Gastrocnemius medialis (tissue), 4 donors: ENCODE results near the gene EAPP. TPM values are rescaled to one million over a fixed set of nuclear protein-coding genes. Genes with fewer than 3 reads are reported as not detected.

Experiments
- ATAC-seq, 2 donors: fragments of 150-250 bp; one replicate each; pipeline ENCODE4 v1.9.1; 2016
- DNase-seq, 2 donors: peaks; one replicate each; pipeline ENCODE4 v3.0.0-alpha.2; 2019
- H3K27ac ChIP-seq, 4 donors: fragments of 200-600 bp; sonication (generic); 1 replicate in 1 of 4; 2 replicates in 3 of 4; pipeline ENCODE4 v1.5.1; 2016 to 2018; ENCODE audit warnings: mild to moderate bottlenecking in 2 of 4, moderate library complexity in 1 of 4
- H3K27me3 ChIP-seq, 3 donors: fragments of 200-600 bp; sonication (generic) in 2 of 3; 1 replicate in 1 of 3; 2 replicates in 2 of 3; pipeline versions ENCODE4 v1.5.1 to v1.6.0; 2016 to 2019; ENCODE audit warnings: mild to moderate bottlenecking in 1 of 3, moderate library complexity in 1 of 3
- H3K36me3 ChIP-seq, 2 donors: fragments of 200-600 bp; sonication (generic) in 1 of 2; one replicate each; pipeline ENCODE4 v1.5.1; 2017 to 2018
- H3K4me1 ChIP-seq, 2 donors: fragments of 200-600 bp; sonication (generic) in 1 of 2; one replicate each; pipeline ENCODE4 v1.5.1; 2016 to 2017; ENCODE audit warnings: mild to moderate bottlenecking in 2 of 2
- H3K4me3 ChIP-seq, 4 donors: fragments of 200-600 bp; sonication (generic) in 3 of 4; 1 replicate in 1 of 4; 2 replicates in 3 of 4; pipeline ENCODE4 v1.5.1; 2016 to 2019; ENCODE audit warnings: mild to moderate bottlenecking in 2 of 4
- H3K9me3 ChIP-seq, 3 donors: fragments of 200-600 bp; sonication (generic) in 2 of 3; 1 replicate in 1 of 3; 2 replicates in 2 of 3; pipeline ENCODE4 v1.5.1; 2016 to 2019
- POLR2A ChIP-seq, 2 donors: fragments of 450-650 bp; IDR thresholded peaks; one replicate each; pipeline ENCODE4 v1.6.1; 2017; ENCODE audit warnings: antibody characterized with exemption in 2 of 2, mild to moderate bottlenecking in 2 of 2, moderate library complexity in 2 of 2
- in situ Hi-C, 4 donors: fragments of 200-750 bp; cut with MboI; loops; one replicate each; pipeline versions ENCODE4 v1.15.0 to v1.8.0; 2017; ENCODE audit warnings: low sequenced_read_pairs in 4 of 4
- intact Hi-C: fragments of 100-400 bp; cut with DNase I; formaldehyde crosslinking; loops from one replicate; pipeline ENCODE4 v1.15.1; 2023; ENCODE audit warnings: low total_unique reads
- total RNA-seq, 4 donors: library from RNA; depleted of rRNA; stranded (reverse); fragments of >200 nt; gene quantifications; one replicate each; pipeline versions ENCODE4 v1.1.0 to v1.2.3, GENCODE V29; 2016
- TF ChIP-seq, protein P1 (sequence below), 5 experiments: fragments of 450-650 bp in 3 of 5; fragments of 200-600 bp in 2 of 5; sonication (generic) in 2 of 5; IDR thresholded peaks in 4 of 5; conservative IDR thresholded peaks in 1 of 5; 1 replicate in 4 of 5; 2 replicates in 1 of 5; pipeline ENCODE4 v1.5.1; 2016 to 2019; ENCODE audit warnings: antibody characterized with exemption in 5 of 5, mild to moderate bottlenecking in 3 of 5, moderate library complexity in 3 of 5

The EAPP gene
- total RNA-seq, 4 donors from 2014 or later: 25.6 to 35.7 (median 28.0) TPM

DNA sequence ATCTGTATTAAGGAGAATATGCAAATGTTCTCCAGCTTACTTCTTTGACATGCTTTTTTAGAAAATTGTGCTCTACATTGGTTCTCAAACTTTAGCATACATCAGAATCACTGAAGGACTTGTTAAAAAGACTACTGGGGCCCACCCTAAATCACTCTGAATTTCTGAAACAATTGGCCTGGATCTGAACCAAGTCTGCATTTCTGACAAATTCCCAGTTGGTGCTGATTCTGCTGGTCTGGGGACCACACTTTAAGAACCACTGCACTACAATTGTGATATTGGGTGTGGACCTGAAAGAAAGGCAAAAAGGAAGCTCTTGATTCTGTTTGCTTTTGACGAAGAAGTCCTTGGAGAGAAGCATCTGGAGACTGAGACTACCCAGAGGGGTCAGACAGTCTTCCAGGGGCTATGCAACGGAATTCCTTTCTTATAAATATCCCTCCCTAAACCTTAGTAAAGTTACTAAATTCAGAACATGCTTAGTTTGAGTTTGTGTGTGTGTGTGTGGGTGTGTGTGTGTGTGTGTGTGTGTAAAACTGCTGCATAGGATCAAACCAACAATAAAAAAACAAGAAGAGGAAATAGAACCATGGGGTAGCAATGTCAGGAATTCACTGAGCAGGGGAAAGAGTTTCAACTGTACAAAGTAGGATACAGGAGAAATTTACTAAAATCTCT lies 36.8 kb downstream of the EAPP start:
- Histone ChIP-seq H3K4me1 (peaks cover 1% of the 10 kb centered on the region in 2 donors), H3K36me3 (no peaks in the 10 kb centered on the region), H3K27me3 (no peaks in the 10 kb centered on the region), H3K4me3 (no peak overlapping the region), H3K27ac (no peak overlapping the region), H3K9me3 (no peaks in the 10 kb centered on the region)
- TF ChIP-seq POLR2A (IDR thresholded peaks at IDR 0.05): no peak
- TF ChIP-seq, protein P1, sequence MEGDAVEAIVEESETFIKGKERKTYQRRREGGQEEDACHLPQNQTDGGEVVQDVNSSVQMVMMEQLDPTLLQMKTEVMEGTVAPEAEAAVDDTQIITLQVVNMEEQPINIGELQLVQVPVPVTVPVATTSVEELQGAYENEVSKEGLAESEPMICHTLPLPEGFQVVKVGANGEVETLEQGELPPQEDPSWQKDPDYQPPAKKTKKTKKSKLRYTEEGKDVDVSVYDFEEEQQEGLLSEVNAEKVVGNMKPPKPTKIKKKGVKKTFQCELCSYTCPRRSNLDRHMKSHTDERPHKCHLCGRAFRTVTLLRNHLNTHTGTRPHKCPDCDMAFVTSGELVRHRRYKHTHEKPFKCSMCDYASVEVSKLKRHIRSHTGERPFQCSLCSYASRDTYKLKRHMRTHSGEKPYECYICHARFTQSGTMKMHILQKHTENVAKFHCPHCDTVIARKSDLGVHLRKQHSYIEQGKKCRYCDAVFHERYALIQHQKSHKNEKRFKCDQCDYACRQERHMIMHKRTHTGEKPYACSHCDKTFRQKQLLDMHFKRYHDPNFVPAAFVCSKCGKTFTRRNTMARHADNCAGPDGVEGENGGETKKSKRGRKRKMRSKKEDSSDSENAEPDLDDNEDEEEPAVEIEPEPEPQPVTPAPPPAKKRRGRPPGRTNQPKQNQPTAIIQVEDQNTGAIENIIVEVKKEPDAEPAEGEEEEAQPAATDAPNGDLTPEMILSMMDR (IDR thresholded peaks at IDR 0.05 in 4 of 5, conservative IDR thresholded peaks at IDR 0.05 in 1 of 5): no peak
- in situ Hi-C loops: loop anchor here in 3 of 4 donors (10.0 to 25.0 kb wide), 2 partner anchors 165 to 168 kb away; no protein-coding TSS in a partner anchor
- DNase-seq (no peak), ATAC-seq (no peak)
- intact Hi-C loops: no loop called here

DNA sequence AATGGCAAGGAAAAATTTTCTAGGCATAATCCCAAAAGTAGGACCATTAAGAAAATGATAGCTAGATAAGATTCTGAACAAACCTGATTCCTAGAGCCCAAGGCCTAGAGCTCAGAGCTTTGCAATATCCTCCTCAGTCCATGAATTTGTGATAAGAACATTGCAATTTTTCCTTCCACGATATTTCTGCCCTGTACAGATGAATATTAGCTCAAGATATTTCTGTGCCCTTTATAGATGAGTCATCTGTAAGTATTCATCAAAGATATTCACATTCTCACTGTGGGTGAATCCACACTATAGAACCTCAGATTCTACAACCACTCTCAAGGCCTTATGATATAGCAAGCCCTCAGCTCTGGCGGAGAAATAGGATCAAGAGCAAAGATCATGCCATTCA lies 37.5 kb downstream of the EAPP start:
- peaks cover 8% of the 10 kb centered on the region in 2 donors for H3K4me1 ChIP-seq
- no peaks in the 10 kb centered on the region for H3K27me3 ChIP-seq
- no peak for ATAC-seq
- in situ Hi-C loops: loop anchor here in 3 of 4 donors (10.0 to 25.0 kb wide), 2 partner anchors 165 to 167 kb away; no protein-coding TSS in a partner anchor
- TF ChIP-seq POLR2A (IDR thresholded peaks at IDR 0.05): no peak
- TF ChIP-seq, protein P1 (IDR thresholded peaks at IDR 0.05 in 4 of 5, conservative IDR thresholded peaks at IDR 0.05 in 1 of 5): no peak
- DNase-seq: no peak
- no peaks in the 10 kb centered on the region for H3K9me3 ChIP-seq
- intact Hi-C loops: no loop called here
- no peak overlapping the region for H3K4me3 ChIP-seq
- H3K36me3 ChIP-seq: no peaks in the 10 kb centered on the region
- no peak overlapping the region for H3K27ac ChIP-seq

DNA sequence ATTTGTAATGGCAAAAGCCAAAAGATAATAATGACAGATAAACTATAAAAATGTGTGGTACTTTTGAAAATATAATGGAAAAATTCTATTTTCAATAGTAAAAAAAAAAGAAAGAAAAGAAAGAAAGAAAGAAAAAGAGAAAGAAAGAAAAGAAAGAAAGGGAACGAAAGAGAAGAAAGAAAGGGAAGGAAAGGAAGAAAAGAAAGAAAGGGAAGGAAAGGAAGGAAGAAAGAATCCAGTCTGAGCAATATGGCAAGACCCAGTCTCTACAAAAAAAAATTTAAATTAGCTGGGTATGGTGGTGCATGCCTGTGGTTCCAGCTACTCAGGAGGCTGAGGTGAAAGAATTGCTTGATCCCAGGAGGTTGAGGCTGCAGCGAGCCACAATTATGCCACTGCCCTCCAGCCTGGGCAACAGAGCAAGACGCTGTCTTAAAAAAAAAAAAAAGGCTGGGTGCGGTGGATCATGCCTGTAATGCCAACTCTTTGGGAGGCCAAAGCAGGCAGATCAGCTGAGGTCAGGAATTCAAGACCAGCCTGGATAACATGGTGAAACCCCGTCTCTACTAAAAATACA lies 38.4 kb downstream of the EAPP start:
- no peak overlapping the region for H3K27ac ChIP-seq
- H3K36me3 ChIP-seq: no peaks in the 10 kb centered on the region
- H3K27me3 ChIP-seq: no peaks in the 10 kb centered on the region
- H3K4me3 ChIP-seq: no peak overlapping the region
- intact Hi-C loops: no loop called here
- in situ Hi-C loops: loop anchor here in 3 of 4 donors (10.0 to 25.0 kb wide), 2 partner anchors 164 to 166 kb away; no protein-coding TSS in a partner anchor
- ATAC-seq (no peak), DNase-seq (no peak)
- TF ChIP-seq POLR2A (IDR thresholded peaks at IDR 0.05): no peak
- TF ChIP-seq, protein P1 (IDR thresholded peaks at IDR 0.05 in 4 of 5, conservative IDR thresholded peaks at IDR 0.05 in 1 of 5): no peak
- H3K9me3 ChIP-seq: no peaks in the 10 kb centered on the region
- peaks cover 15 to 16% of the 10 kb centered on the region in 2 donors for H3K4me1 ChIP-seq

DNA sequence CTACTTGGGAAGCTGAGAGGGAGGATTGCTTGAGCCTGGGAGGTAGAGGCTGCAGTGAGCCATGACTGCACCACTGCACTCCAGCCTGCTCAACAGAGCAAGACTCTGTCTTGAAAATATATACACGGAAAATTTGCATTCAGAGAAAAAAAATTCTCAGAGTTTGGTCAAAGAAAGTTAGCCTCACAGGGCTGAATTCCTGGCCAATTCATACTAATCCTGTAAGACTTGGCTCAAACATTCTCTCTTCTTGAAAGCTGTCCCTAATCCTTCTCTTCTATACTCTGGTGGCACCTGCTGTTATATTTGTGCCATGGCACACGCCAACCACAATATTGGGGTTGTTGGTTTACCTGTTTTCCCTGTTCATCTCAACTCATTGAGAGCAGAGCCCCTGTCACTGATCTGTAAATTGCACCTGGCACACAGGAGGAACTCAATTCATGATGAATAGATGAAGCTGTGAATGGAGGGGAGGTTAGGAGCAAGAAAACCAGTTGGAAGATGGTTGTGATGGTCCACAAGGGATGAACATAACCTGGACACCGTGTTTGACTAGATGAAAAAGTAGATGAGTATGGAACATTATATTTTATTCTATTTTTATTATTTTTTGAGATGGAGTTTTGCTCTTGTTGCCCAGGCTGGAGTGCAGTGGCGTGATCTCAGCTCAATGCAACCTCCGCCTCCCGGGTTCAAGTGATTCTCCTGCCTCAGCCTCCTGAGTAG lies 40.7 kb downstream of the EAPP start:
- no peak for DNase-seq
- Histone ChIP-seq H3K27me3 (no peaks in the 10 kb centered on the region), H3K4me1 (peaks cover 15 to 18% of the 10 kb centered on the region in 2 donors), H3K9me3 (no peaks in the 10 kb centered on the region), H3K36me3 (no peaks in the 10 kb centered on the region), H3K27ac (no peak overlapping the region), H3K4me3 (no peak overlapping the region)
- in situ Hi-C loops (loop anchor here in 1 of 4 donors (10.0 kb wide), 1 partner anchor 164 kb away; no protein-coding TSS in a partner anchor), intact Hi-C loops (loop anchor here (1.0 to 5.0 kb wide), 4 partner anchors 38 to 367 kb away; partner anchors contain the start of gene EAPP)
- ATAC-seq: peak; percentile 37 to 49
- TF ChIP-seq, protein P1 (IDR thresholded peaks at IDR 0.05 in 4 of 5, conservative IDR thresholded peaks at IDR 0.05 in 1 of 5): peak; percentile 30 to 64 (median 45)
- no peak for TF ChIP-seq POLR2A (IDR thresholded peaks at IDR 0.05)
